NCI-H446 (cell line): ENCODE measurements around the gene DPH6.
A peak's percentile ranks its signal among the peaks of the same experiment; 100 is the strongest.
"Not testable (repeated sequence)": the region's sequence is repeated elsewhere in the genome, so short reads cannot be mapped to it uniquely, and the experiment has no call there.

ENCODE experiments used
- DNase-seq, 2 experiments: peaks; one replicate each; lab custom pipeline; 2025; lab: John Stamatoyannopoulos, UW

Gene DPH6

DNA sequence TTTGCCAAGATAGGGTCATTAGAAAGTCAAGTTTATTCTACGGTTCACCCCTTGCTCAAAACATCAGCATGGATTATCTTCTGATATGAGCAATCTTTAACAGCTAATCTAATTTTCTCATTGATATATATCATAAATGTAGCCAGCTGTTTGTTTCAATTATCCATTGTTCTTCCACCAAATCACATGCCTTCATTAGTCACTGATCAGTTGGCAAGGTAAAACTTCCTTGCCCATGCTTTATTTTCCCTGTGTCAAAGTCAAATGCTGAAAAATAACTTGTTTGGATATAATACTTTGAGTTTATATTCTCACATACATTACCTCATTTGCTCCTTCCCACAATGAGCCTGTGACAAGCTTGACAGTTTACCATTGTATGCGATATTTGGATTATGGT lies 60.6 kb downstream of the DPH6 start:
- no peak for DNase-seq

DNA sequence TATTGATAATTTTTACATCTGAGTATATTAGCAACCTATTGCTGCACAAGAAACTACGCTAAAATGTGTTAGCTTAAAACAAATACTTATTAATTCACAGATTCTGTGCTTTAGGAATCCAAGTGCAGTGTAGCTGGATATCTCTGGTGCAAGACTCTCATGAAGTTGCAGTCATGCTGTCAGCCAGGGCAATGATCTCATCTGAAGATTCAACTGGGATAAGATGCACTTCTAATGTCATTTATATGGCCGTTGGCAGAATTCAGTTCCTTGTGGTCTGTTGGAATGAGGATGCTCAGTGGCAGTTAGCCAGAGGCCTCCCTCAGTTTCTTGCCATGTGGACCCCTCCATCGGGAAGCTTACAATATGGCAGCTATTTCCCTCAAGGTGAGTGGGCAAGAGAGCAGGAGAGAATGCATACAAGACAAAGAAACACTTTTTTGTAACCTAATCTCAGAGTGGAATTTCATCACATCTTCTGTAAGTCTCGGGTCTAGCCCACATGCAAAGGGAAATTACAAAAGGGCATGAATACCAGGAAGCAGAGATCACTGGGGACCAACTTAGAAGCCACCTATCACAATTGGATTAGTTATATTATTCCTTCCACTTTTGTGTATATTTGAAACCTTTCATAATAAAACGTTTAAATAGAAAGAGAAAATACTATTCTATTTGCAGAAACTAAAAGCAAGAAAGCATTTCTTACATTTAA lies 61.6 kb downstream of the DPH6 start:
- no peak for DNase-seq

GRCh38 chr15:35481992-35482391 lies 64.0 kb downstream of the DPH6 start:
- peak in 1 of 2 experiments; percentile 72 for DNase-seq

- no peak for DNase-seq
Measured at GRCh38 chr15:35481064-35481463, 64.9 kb downstream of the DPH6 start.

DNA sequence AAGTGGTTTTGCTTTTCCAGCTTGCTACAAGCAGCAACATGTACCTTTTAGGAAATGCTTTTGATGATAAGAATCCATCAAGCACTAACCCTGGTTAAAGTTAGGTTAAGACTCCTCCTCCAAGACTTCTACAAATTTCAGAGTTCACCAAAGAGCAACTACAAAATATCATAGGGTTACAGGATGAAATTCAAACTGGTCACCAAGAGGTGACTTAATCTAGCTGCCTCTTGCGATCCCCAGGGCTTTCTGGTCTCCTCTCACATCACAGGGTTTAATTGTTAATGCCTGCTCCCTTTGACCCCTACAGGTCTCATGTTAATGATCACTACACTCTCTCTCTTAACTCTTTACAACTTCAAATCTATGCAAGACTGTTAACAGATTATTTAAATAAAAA lies 66.5 kb downstream of the DPH6 start:
- no peak for DNase-seq

GRCh38 chr15:35477312-35478262 lies 68.4 kb downstream of the DPH6 start:
- DNase-seq, result no peak

DNA sequence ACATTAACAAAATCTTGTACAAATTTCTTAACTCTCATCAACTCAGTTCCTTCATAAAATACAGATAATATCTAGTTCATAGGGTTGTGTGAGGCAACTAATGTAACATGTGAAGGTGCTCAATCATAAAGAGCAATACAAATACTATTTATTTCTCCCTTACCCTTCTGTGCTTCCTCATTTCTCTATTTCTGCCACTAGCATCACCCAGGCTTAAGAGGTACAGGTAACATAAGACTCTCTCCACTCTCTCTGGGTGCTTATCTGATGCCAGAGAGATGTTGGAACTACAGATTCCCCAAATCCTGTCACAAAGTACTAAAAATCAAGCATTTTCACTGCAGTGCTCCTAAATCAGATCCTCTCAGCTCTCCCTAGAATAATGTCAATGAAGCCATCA lies 74.9 kb downstream of the DPH6 start:
- no peak for DNase-seq

GRCh38 chr15:35470441-35470840 lies 75.5 kb downstream of the DPH6 start:
- DNase-seq, result no peak

GRCh38 chr15:35466476-35466875 lies 79.5 kb downstream of the DPH6 start:
- no peak for DNase-seq

DNA sequence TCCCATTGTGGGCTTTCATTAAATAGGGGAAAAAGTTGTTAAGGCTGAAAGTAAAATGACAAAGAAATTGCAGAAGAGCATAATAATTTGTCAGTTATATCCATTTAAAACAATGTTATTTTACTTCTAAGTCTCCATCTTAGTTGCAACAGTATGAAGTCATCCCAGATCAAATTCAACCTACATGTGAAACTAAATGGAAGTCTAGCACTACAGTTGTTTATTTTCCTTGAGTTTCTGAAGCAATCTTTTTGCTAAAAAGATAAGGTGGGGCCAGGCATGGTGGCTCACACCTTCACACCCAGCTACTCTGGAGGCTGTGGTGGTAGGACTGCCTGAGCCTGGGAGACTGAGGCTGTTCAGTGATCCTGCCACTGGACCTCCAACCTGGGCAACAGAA lies 80.2 kb downstream of the DPH6 start:
- no peak for DNase-seq

GRCh38 chr15:35460616-35461015 lies 85.3 kb downstream of the DPH6 start:
- DNase-seq, result no peak

DNA sequence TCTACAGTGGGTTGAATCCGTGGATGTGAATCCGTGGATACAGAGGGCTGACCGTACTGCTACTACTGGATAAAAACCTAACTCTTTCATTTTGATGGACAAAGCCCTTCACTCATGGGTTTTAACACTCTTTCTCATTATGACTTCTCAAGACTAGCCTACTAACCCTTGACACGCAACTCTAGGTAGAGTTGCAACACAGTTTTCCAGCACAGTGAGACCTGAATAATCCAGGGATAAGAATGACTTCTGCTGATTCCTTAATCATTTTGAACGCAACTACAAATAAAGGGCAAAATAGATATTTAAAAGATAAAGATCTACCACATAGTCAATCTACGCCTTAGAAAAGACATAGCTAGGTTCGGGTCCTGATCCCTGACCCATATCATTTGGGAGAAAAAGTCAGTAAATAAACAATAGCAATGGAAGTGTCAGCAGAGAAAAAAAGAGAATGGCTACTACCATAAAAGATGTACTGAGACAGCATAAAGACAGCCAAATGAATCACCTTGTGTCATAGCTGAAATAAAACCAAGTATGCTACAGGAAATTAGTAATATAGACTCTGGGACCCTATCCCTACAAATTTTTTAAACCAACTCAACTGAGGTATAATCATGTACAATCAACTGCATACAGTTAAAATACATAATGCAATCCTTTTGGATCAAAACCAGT lies 87.6 kb downstream of the DPH6 start:
- no peak for DNase-seq

DNA sequence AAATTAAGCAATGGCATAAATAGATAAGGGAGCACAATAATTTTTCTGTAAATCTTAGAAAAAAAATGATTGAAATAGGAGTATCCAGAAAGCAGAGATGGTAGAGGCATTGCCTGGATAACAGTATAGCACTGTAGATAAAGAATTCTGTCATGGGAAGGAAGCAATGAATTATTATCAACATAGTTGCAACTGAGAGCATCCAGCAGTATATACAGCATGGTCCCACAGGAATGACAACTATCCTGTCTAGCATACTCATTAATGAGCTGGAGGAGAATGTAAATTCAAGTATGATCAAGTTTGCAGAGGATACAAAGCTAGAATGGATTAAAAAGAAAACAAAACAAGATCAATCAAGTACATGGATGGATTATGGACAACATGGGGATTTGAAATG lies 90.8 kb downstream of the DPH6 start:
- no peak for DNase-seq

GRCh38 chr15:35450492-35450891 lies 95.5 kb downstream of the DPH6 start:
- DNase-seq, result no peak

- DNase-seq, result no peak
Measured at GRCh38 chr15:35448294-35448693, 97.7 kb downstream of the DPH6 start.

DNA sequence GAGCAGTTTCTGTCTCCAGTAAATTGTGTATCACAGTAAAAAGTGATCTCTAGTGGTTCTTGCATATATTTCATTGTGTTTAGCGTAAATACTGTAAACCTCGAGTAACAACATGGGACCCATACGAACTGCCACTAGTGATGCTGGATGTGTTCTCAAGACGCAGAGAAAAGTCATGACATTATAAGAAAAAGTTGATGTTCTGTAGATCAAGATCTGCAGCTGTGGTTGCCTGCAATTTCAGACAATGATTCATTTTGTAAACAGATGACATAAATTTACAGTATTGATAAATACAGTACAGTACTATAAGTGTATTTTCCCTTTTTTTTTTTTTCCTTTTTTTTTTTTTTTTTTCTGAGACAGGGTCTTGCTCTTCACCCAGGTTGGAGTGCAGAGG lies 100.1 kb downstream of the DPH6 start:
- no peak for DNase-seq

DNA sequence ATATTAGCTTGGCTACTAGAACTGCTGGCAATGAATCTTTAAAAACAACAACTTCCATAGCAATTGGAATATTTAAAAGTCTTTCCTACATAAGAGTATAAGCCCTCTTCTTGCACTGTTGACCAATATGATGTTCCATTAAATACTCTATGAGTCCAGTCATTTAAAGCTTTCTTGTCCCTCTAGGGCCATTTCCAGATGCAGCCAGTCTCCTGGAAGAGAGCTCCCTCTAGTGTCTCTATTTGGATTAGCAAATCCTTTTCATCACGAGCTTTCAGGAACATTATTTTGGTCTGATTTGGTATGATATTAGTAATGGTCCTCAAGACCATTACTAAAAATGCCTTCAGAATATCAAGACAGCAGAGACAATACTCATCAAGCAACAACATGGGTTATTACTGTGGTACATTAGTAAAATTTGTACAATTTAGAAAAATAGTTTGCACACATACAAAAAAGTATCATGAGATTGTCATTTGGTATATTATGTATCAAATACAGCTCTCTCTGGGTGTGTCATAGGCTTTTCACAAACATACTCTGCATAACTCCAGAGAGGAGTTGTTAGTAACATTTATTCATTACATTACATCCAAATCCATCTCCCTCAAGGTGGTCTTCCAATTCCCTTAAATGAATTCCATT lies 101.3 kb downstream of the DPH6 start:
- peak; percentile 27 to 64 for DNase-seq

- DNase-seq, result no peak
Measured at GRCh38 chr15:35443376-35443775, 102.6 kb downstream of the DPH6 start.

DNA sequence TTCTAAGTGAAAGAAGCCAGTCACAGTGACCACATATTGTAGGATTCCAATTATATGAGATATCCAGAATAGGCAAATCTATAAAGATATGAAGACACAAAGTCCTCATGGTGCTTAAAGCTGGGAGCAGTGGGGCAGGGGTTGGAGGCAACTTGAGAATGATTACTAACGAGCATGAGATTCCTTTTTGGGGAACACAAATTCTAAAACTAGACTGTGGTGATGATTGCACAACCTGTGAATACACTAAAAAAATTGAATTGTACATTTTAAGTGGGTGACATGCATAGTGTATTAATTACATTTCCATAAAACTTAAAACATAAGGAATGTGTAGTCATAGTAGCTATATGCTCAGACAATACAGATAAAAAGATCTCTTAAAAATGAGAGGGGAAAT lies 103.2 kb downstream of the DPH6 start:
- DNase-seq, result no peak

- not testable (repeated sequence) for DNase-seq
Measured at GRCh38 chr15:35441279-35441678, 104.7 kb downstream of the DPH6 start.

GRCh38 chr15:35440265-35440664 lies 105.7 kb downstream of the DPH6 start:
- DNase-seq, result no peak

DNA sequence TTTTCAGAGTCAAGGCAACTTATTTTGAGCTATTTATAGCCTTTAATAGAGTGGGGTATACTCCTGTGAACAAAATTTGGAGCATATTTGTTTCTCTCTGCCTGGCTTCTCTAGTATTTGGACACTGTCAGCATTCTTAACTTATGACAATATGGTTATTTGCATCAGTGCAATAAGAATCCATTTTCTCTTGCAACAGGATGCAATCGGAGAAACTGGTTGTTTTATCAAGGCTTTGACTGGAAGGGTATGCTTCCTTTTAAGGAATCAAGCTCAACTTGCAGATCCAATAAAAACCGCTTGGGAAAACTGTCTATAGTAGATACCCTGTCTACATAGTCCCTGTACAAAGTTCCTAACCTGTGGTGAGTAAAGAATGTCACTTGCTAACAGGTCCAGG lies 106.7 kb downstream of the DPH6 start:
- no peak for DNase-seq
